Stimulated activated CD4-positive, alpha-beta T cell treated with anti-CD3 and anti-CD28 coated beads, Interleukin-1b, Interleukin-23, amount 100 ng/mL, for 48 hours (primary cell): Measurements from ENCODE around the gene PSMC3.

Source experiments
- DNase-seq: peaks from one replicate; pipeline ENCODE4 v3.0.0-alpha.2; 2020

PSMC3 gene

GRCh38 chr11:47393163-47394049, 32.8 kb downstream of the PSMC3 start:
- no peak for DNase-seq

DNA sequence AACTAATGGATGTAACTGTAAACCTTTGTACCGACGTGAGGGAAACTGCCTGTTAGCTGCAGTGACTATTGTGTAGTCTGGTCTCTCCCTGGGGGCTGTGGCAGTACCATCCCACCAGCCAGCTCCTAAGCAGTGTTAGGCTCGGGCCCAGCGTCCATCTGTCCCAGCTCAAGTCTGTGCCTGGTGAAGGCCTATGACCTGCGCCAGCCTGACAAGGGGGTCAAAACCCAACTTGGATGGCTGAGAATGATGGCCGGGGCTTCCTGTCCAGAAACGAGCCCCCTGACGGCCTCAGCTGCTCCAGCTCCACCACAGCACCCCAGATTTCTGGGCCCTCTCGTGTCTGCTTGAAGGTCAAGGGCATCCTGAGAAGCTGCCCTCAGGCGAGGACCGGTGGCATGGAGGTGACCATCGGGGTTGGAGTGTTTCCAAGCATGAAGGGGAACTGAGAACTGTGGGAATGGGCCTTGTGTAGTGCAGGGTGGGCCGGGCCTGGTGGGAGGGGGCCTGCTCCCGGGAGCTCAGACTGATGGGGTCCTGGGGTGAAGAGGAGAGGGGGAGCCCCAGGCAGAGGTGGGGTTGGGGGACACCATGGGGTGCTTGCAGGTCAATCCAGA, 33.6 kb downstream of the PSMC3 start:
- no peak for DNase-seq

- no peak for DNase-seq
Measured at GRCh38 chr11:47391711-47392432, 34.4 kb downstream of the PSMC3 start.

DNA sequence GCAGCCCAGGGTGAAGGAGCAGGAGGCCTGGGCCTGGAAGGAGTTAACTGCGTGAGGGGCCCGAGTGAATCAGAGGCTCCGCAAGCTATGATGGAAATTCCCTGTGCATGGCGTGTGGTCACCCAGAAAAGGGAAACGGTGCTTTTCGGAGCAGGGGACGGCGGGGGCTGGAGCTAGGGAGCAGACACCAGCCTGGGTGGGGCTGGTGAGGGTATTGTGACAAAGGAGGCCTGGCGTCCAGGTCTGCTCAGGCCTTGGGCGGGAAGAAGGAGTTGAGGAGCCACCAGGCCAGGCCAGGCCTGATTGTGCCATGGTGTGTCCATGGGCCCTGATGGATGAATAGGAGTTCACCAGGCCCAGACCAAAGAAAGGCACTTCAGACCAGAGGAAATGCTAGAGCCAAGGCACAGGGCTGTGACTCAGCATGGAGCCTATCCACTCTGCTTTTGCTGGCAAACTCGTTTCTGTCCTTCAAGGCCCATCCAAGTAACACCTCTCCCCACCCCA, 35.1 kb downstream of the PSMC3 start:
- no peak for DNase-seq

DNA sequence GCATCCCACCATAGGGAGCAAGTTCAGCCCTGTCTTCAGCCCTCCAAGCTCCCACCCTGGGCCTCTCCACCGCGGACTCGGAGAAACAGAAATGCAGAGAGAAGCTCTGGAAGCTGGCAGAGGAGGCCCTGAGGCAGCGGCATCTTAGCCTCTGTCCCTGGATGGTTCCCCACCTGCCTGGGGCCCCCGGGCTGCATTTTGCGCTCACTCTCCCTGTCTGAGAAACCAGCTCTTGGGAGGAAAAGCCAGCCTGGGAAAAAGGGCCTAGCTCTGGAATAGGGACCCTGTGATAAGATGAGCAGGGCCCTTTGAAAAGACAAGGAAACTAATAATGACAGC, 35.8 kb downstream of the PSMC3 start:
- DNase-seq: no peak

DNA sequence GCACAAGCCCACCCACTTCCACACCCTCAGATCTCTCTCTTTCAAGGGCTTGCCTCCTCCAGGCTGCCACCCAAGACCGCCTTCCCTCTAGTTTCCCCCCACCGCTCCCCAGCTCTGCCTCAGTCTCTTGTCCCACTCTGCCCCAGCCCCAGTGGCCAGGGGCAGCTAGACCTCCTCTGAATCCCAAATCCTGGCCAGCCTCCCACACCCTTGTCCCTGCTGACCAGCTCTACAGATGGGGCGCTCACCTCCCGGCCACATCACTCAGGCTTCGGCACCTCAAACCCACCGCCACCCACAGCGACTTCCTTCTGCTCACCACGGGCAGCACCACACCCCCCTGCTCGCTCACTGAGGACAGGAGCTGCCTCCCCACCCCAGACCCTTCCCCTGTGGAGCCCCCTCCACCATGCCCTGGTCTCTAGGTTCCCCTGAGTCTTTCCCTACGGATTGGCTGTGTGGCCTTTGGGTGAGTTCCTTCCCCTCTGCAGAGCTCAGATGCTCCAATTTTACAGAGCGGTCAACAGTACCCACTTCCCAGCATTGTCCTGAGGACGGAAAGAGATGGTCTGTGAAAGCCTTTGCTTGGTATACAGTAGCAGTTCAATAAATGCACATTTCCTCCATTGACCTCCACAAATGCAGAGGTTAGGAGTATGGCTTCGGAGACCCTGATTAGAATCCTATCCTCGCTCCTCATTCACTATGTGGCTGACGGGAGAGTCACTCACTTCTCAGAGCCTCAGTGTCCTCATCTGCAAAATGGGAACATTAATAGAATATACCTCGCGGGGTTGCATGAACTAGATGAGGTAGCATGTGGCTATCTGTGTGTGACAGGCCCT, 36.4 kb downstream of the PSMC3 start:
- DNase-seq: no peak

- no peak for DNase-seq
Measured at GRCh38 chr11:47388697-47389576, 37.3 kb downstream of the PSMC3 start.

GRCh38 chr11:47387944-47388696, 38.1 kb downstream of the PSMC3 start:
- no peak for DNase-seq

- DNase-seq: no peak
Measured at GRCh38 chr11:47384498-47384897, 41.7 kb downstream of the PSMC3 start.

GRCh38 chr11:47383071-47383470, 43.2 kb downstream of the PSMC3 start:
- DNase-seq: no peak

GRCh38 chr11:47380078-47380477, 46.2 kb downstream of the PSMC3 start:
- no peak for DNase-seq

- DNase-seq: no peak
Measured at GRCh38 chr11:47379317-47379716, 46.9 kb downstream of the PSMC3 start.

- DNase-seq: no peak
Measured at GRCh38 chr11:47378836-47379170, 47.4 kb downstream of the PSMC3 start.

GRCh38 chr11:47378010-47378835, 48.0 kb downstream of the PSMC3 start, which contains the start of gene SPI1:
TSS of gene SPI1 (minus strand) at chr11:47378547. CDS start at chr11:47378353, 194 bp downstream.
- DNase-seq: no peak

DNA sequence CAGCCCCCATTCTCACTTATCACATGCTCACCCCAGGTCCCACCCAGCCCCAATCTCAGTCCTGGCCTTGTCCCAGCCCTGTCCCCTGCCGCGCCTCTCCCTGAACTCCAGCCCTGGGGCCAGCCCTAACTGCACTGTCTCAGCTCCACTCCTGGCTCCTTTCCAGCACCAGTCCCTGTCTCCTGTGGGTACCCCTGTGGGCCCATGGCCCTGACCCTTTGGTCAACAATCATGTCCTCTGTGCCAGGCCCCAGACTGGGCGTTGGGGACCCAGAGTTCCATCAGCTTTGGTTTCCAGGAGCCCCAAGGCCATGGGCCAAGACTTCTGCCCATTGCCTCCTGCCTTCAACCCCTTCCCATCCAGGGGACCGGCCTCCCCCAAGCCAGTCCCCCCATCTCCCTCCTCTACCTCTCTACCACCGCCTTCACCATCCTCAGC, 48.6 kb downstream of the PSMC3 start:
- no peak for DNase-seq

- no peak for DNase-seq
Measured at GRCh38 chr11:47376525-47377371, 49.5 kb downstream of the PSMC3 start.

GRCh38 chr11:47376107-47376524, 50.1 kb downstream of the PSMC3 start:
- no peak for DNase-seq

DNA sequence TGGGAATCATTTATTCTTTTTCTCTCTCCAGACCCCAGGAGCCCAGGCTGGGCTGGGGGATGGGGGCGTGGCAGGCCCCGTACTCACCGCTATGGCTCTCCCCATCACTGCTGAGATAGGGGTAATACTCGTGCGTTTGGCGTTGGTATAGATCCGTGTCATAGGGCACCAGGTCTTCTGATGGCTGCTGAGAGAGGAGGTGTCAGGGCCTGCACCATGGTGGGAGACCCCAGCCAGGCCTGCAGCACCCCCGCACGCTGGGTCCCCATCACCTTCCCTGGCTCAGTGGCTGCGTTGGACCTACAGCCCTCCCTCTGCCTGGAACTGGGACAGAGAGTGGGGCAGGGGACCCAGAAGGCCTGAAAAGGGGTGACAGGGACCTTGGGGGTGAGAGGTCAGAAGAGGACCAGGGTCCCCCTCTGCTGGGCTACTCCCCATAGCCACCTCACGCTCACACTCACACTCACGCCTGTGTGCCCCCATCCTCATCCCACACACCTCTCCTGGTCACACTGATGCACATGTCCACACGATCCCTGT, 50.6 kb downstream of the PSMC3 start:
- no peak for DNase-seq

- no peak for DNase-seq
Measured at GRCh38 chr11:47375020-47375419, 51.2 kb downstream of the PSMC3 start.
